ENCODE data around the gene TRPV2.

Gene TRPV2

GRCh38 chr17:16484445-16485175 lies 69.2 kb downstream of the TRPV2 start:
- no peak for TF ChIP-seq CTCF (IDR thresholded peaks at IDR 0.05; ENCODE audit: control extremely low read depth, extremely low read depth, low read depth, missing control alignments)
- ChIA-PET POLR2A (no interaction called here), CTCF (interaction anchor here (0.9 kb wide), 1 partner anchor 21 kb away, joined by 3 read pairs; no protein-coding TSS in a partner anchor)
- no peak for DNase-seq (ENCODE audit: extremely low spot score)
